ENCODE data around the gene ENTR1.
A peak's percentile ranks its signal among the peaks of the same experiment; 100 is the strongest.

ENTR1 gene

DNA sequence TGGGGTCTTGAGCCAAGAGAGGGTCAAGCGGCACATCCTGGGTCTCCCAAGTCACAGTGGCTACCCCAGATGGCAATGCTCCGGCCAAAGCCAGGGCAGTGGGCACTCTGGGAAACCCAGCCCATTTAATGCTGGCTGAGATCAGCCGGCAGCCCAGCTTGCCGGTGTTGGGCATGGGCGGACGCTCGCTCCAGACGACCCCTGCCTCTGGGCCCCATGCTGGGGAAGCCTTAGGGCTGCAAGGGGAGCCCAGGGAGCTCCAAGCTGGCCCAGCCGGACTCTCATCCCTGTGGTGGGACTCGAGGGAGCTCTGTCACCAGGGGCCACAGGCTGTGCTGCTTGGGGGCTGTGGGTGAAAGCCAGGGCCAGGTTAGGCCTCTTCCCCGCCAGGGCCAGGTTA lies 31.0 kb downstream of the ENTR1 start:
- DNase-seq (no peak), ATAC-seq (replicated peaks) (no peak)
- H3K27me3 Mint-ChIP-seq, result no peaks in the 10 kb centered on the region
- H3K9me3 Mint-ChIP-seq, result no peaks in the 10 kb centered on the region
- H3K4me3 Mint-ChIP-seq, result no peak overlapping the region
- no peak overlapping the region for H3K27ac Mint-ChIP-seq
- peaks cover 6% of the 10 kb centered on the region for H3K36me3 Mint-ChIP-seq (ENCODE audit: insufficient read depth)
- H3K4me1 Mint-ChIP-seq (ENCODE audit: low read depth in 2 of 2), result peaks cover 0 to 6% of the 10 kb centered on the region in 2 donors

DNA sequence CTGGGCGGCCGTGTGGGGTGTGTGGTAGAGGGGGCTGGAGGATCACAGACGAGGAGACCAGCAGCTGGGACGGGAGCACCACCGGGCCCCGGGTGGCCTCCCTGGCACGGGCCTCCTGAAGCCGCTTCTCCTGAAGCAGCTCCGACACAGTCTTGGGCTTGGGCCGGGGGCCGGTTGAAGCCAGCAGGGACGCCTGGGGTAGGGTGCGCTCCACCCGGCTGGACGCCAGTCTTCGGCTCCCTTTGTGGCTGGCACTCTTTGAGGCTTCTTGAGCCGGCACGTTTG lies 31.5 kb downstream of the ENTR1 start:
- peaks cover 0 to 2% of the 10 kb centered on the region in 2 donors for H3K4me1 Mint-ChIP-seq (ENCODE audit: low read depth in 2 of 2)
- H3K27ac Mint-ChIP-seq, result no peak overlapping the region
- no peak overlapping the region for H3K4me3 Mint-ChIP-seq
- no peak for DNase-seq
- peaks cover 6% of the 10 kb centered on the region for H3K36me3 Mint-ChIP-seq (ENCODE audit: insufficient read depth)
- no peaks in the 10 kb centered on the region for H3K27me3 Mint-ChIP-seq
- ATAC-seq (replicated peaks), result no peak
- no peaks in the 10 kb centered on the region for H3K9me3 Mint-ChIP-seq

DNA sequence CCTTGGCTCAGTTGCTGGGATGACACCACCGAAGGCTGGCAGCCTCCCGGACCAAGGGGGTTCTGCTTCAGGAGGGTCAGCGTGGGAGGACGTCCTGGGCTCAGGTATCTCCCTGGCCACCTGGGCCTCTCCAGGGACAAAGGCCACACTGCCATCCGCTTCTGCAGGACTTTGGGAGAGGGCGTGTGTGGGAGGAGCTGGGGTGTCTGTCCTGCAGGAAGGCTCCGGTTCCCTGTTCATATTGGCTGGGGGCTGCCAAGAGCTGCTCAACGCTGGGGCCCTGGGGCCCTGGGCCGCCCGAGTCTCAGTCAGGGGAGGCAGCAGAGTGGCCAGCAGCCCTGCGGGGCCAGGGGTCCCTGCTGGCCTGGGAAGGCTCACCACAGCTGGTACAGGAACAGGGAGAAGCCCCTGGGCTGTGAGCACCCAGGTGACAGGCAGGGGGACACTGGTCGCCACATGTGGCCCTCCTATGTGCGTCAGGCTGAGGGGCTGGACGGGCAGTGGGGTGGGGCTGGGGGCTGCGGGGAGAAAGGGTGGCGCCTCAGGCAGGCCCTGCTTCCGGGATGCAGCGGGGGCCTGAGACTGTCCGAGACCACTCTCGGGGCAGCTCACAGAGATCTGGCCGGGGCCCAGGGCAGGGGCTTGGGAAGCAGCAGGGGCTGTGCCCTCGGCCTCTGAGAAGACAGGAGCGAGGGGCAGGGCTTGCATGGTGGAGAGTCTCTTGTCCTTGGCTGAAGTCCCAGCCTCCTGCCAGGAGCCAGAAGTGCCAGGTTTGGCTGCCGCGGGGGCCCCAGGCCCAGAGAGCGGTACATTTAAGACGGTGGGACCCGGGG lies 32.0 kb downstream of the ENTR1 start:
- Mint-ChIP-seq H3K27ac (no peak overlapping the region), H3K4me3 (no peak overlapping the region), H3K9me3 (no peaks in the 10 kb centered on the region), H3K27me3 (no peaks in the 10 kb centered on the region), H3K4me1 (ENCODE audit: low read depth in 2 of 2) (no peaks in the 10 kb centered on the region), H3K36me3 (ENCODE audit: insufficient read depth) (peaks cover 3% of the 10 kb centered on the region)
- no peak for ATAC-seq (replicated peaks)
- no peak for DNase-seq

DNA sequence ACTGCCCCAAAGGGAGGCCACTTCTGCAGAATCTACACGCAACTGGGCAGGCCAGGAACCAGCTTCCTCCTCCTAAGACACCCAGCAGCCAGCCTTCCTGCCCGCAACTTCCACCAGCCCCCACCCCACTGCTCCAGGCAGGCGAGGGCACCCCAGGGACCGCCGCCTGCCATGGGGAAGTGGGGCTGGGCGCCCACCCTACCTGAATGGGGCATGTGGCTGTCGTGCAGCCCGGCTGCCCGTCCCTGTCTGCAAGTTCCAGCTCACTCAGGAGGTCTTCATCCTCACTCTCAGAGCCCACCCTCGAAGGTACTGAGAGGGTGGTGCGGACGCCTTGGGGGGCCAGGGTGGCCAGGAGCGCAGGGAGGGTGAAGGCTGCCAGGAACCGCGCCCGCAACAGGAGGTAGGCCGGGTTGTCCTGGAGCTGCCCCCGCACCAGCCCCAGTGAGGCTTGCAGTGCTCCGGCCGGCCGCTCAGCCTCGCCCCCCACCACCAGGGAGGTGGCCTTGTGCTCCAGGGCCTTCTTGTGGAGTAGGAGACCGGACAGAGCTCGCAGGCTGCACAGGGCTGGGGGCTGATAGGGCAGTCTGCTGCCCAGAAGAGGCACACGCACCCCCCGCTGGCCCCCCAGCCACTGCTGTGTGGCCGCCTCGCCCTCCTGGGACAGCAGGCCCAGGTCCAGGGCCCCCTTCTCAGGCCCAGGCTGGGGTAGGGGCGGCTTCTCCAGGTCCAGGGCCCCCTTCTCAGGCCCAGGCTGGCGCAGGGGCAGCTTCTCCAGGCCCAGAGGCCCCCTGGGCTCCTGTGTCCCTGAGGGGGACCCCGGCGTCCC lies 32.9 kb downstream of the ENTR1 start:
- H3K27me3 Mint-ChIP-seq, result no peaks in the 10 kb centered on the region
- no peaks in the 10 kb centered on the region for H3K4me1 Mint-ChIP-seq (ENCODE audit: low read depth in 2 of 2)
- H3K27ac Mint-ChIP-seq, result no peak overlapping the region
- no peak overlapping the region for H3K4me3 Mint-ChIP-seq
- no peaks in the 10 kb centered on the region for H3K9me3 Mint-ChIP-seq
- no peak for ATAC-seq (replicated peaks)
- DNase-seq, result no peak
- peaks cover 3% of the 10 kb centered on the region for H3K36me3 Mint-ChIP-seq (ENCODE audit: insufficient read depth)

DNA sequence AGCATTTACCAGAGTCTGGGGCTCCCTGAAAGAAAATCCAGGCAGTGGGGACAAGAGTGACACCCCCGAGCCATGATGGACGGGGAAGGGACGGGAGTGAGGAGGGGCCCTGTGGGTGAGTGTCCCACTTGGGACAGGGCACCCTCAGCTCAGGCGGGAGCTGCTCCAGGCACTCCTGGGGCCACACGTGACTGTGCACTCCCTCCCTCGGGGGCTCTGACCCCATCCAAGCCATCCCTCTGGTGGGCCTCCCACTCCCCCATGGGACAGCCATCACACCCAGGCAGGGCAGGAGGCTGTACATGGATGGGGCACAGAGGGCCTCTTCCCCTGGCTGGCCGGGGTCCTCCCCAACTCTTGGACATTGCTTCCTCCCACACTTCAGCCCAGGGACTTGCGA lies 34.0 kb downstream of the ENTR1 start:
- DNase-seq, result no peak
- Mint-ChIP-seq H3K4me3 (no peak overlapping the region), H3K27me3 (no peaks in the 10 kb centered on the region), H3K4me1 (ENCODE audit: low read depth in 2 of 2) (no peaks in the 10 kb centered on the region), H3K9me3 (no peaks in the 10 kb centered on the region), H3K27ac (no peak overlapping the region), H3K36me3 (ENCODE audit: insufficient read depth) (peaks cover 3% of the 10 kb centered on the region)
- no peak for ATAC-seq (replicated peaks)

DNA sequence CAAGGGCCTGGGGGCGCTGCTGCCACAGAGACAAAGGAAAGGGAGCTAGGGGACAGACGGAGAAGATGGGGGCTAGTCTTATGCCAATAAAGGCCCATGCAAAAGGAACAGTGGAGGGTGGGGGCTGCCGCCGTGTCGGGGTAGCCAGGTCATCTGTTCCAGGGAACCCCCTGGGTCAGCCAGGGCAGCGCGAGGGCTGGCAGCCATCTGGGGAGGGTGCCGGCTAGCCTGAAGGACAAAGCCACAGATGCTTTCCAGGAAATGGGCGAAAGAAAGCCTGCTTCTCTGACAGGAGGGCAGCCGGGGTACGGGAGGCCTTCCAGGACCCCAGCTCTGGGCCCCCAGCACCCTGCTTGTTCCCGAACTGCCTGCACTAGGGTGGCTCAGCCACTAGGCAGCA lies 35.3 kb downstream of the ENTR1 start:
- Mint-ChIP-seq H3K27me3 (no peaks in the 10 kb centered on the region), H3K4me1 (ENCODE audit: low read depth in 2 of 2) (no peaks in the 10 kb centered on the region), H3K4me3 (no peak overlapping the region), H3K36me3 (ENCODE audit: insufficient read depth) (no peaks in the 10 kb centered on the region), H3K27ac (peak overlapping the region; percentile 6 to 62), H3K9me3 (no peaks in the 10 kb centered on the region)
- no peak for DNase-seq
- ATAC-seq (replicated peaks), result no peak

DNA sequence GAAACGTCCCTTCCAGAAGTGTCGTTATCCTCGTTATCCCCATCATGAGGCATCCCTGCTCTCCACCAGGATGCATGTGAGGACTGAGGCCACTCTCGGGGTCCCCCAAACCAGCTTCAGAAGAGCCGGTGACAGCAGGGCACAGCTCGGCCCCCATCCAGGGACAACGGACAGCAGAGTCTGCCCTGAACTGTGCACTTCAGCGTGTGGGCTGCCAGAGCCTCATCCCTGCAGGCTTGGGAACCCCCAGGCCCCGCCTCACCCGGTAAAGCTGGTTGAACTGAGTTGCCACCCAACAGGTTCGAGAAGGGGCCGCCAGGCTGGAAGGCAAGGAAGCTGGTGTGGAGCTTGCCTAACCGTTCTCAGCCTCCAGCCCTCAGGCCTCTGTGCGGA lies 36.2 kb downstream of the ENTR1 start:
- ATAC-seq (replicated peaks) (no peak), DNase-seq (no peak)
- Mint-ChIP-seq H3K27me3 (no peaks in the 10 kb centered on the region), H3K4me3 (no peak overlapping the region), H3K27ac (no peak overlapping the region), H3K36me3 (ENCODE audit: insufficient read depth) (no peaks in the 10 kb centered on the region), H3K4me1 (ENCODE audit: low read depth in 2 of 2) (no peaks in the 10 kb centered on the region), H3K9me3 (no peaks in the 10 kb centered on the region)

DNA sequence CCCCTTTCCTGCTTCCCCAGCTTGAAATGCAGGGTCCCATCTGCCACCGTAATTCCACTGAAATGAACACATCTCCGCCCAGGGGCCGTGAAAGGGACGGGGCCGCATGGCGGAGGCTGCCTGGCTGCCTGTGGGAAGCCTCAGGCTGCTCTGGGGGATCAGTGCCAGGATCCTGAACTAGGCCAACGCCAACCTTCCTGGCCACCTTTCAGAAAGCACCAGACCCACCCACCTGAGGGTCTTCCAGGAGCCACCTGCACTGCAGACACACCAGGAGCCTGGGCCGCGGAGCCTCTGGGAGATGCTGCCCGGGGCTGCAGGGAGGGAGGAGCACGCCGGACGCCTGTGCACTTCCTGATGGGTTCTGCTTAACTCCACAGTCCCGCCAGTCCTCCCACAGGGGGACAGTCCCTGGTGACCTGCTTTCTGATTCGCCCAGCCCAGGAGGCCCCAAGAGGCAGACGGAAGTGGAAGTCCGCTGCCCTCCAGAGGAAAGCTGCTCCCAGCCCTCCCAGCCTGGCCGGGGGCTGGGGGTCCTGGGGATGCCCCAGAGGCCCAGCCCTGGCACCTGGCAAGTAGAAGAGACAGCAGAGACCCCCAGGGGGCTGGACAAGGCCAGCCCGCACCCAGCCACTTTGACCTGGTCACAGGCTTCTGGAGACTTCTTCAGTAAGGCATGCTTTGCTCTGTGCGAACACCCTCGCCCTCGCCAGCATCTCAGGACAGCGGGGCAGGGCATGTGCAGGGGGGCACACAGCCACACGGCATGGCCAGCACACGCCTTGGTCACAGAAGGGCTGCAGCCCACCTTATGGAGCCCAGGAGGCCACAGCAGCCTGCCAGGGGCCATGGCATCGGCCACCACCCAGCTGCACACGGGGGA lies 36.9 kb downstream of the ENTR1 start, which contains the start of gene CARD9:
Gene CARD9 (minus strand): TSS at position 370 of the 883 bp plus-strand sequence. CDS start 1,591 bp downstream, outside the sequence.
- H3K9me3 Mint-ChIP-seq, result no peaks in the 10 kb centered on the region
- H3K27me3 Mint-ChIP-seq, result no peaks in the 10 kb centered on the region
- peak within 1 kb of the TSS in 1 of 2 donors; percentile 44 for H3K27ac Mint-ChIP-seq
- peak within 1 kb of the TSS in 1 of 2 donors; percentile 55 for H3K4me3 Mint-ChIP-seq
- H3K36me3 Mint-ChIP-seq (ENCODE audit: insufficient read depth), result no peaks in the 10 kb centered on the region
- H3K4me1 Mint-ChIP-seq (ENCODE audit: low read depth in 2 of 2), result no peaks in the 10 kb centered on the region
- peak; percentile 22 for ATAC-seq (replicated peaks)
- no peak for DNase-seq

DNA sequence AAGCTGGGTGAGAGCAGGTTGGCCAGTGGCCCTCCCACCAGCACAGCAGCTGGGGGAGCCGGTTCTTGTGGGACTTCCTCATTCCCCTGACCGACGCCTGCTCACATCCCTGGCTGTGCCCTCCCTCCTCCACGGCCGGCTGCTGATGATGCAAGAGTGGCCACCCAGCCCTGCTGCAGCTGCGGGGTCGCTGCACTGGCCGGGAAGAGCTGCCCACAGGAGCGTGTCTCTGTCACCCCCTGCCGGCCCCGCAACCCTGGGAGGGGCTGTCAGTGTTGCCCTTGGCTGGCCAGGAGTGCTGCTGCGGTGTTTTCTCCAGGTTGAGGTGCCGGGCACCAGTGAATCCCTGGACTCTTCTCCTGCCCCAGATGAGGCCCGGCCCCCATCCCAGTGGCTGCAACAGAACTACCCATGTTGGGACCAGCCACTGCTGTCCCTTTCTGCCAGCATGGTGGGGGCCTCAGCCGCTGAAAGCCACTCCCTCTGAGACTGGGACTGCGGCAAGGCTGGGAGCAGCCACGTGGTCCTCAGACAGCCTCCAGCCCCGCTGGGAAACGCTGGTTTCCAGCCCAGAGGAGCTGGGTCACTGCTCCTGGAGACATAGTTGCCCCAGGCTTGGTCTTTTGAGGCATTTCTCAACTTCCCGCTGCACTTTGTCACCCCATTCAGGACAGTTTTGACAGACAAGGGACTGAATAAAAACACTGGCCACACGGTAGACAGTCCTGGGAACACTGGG lies 37.7 kb downstream of the ENTR1 start:
- no peaks in the 10 kb centered on the region for H3K9me3 Mint-ChIP-seq
- DNase-seq (no peak), ATAC-seq (replicated peaks) (no peak)
- no peaks in the 10 kb centered on the region for H3K4me1 Mint-ChIP-seq (ENCODE audit: low read depth in 2 of 2)
- no peaks in the 10 kb centered on the region for H3K36me3 Mint-ChIP-seq (ENCODE audit: insufficient read depth)
- peak overlapping the region in 1 of 2 donors; percentile 55 for H3K4me3 Mint-ChIP-seq
- no peaks in the 10 kb centered on the region for H3K27me3 Mint-ChIP-seq
- H3K27ac Mint-ChIP-seq, result peak overlapping the region in 1 of 2 donors; percentile 44

DNA sequence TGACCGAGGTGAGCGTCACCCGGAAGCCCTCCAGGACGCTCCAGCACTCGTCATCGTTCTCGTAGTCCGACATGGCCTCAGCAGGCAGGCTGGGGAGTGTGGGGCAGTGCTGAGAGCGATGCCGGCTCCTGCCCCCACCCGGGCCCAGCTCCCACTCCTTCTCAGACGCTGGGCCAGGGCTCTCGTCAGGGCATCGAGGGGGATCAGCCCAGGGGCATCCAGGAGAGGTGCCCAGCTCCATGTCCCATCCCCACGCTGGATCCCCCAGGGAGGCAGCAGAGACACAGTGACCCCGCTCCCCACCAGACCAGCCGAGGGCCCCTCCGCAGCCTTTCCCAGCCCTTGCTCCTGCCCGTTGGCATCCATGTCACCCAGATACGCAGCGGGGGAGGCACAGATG lies 38.4 kb downstream of the ENTR1 start:
- H3K4me3 Mint-ChIP-seq, result no peak overlapping the region
- H3K27me3 Mint-ChIP-seq, result no peaks in the 10 kb centered on the region
- no peak overlapping the region for H3K27ac Mint-ChIP-seq
- ATAC-seq (replicated peaks), result no peak
- no peaks in the 10 kb centered on the region for H3K9me3 Mint-ChIP-seq
- no peaks in the 10 kb centered on the region for H3K36me3 Mint-ChIP-seq (ENCODE audit: insufficient read depth)
- no peaks in the 10 kb centered on the region for H3K4me1 Mint-ChIP-seq (ENCODE audit: low read depth in 2 of 2)
- DNase-seq, result no peak

DNA sequence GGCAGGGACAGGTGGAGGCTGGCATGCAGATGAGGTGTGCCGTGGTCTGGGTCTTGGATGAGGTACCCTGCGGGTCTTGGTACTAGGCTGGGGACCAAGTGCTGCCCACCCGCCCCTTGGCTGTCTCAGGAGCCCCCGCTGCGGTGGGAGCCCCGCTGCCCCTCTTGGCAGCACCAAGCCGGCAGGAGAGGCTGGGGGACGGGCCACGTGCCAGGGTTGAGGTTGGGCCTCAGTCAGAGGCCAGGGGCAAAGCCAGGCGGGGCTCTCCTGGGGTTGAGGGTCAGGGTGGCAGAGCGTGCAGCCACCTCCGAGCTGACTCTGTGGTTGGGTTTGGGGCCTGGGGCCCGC lies 38.9 kb downstream of the ENTR1 start:
- Mint-ChIP-seq H3K4me3 (no peak overlapping the region), H3K27me3 (no peaks in the 10 kb centered on the region), H3K9me3 (no peaks in the 10 kb centered on the region), H3K36me3 (ENCODE audit: insufficient read depth) (no peaks in the 10 kb centered on the region), H3K27ac (no peak overlapping the region), H3K4me1 (ENCODE audit: low read depth in 2 of 2) (no peaks in the 10 kb centered on the region)
- ATAC-seq (replicated peaks) (no peak), DNase-seq (no peak)

DNA sequence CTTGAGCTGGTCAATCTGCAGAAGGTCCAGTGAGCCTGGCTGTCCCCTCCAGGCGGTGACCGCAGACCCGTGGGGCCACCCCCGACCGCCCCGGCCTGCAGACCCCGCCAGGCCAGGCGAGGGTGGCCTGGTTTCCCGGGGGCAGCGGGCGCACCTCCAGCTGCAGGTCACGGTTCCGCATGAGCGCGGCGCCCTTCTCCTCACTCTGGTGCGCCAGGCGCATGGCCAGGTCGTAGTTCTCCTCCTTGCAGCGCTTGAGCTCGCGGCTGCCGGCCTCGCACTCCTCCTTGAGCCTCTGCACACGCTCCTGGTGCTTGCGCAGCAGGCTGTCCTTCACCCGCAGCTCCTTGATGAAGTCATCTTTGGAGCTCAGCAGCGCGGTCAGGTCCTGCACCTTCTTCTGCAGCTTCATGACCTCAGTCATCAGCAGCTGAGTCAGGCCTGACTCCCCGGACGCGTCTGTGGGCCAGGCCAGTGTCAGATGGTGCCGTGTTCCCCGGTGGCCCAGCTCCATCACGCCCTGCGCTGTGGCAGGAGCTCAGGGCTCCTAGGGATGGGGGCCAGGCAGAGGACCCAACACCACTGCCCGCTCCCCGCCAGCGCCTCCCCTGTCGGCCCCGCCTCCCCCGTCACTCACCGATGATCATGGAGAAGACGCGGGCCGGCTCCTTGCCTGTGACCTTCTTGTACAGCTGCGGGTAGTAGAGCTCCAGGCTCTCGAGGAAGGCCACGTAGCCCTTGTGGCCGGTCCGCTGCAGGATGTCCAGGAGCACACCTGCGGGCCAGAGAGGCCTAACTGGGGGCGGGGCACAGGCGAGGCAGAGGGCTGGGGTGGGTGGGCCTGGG lies 39.5 kb downstream of the ENTR1 start:
- no peak for DNase-seq
- Mint-ChIP-seq H3K4me1 (ENCODE audit: low read depth in 2 of 2) (no peaks in the 10 kb centered on the region), H3K27ac (no peak overlapping the region), H3K36me3 (ENCODE audit: insufficient read depth) (no peaks in the 10 kb centered on the region), H3K27me3 (no peaks in the 10 kb centered on the region), H3K4me3 (no peak overlapping the region), H3K9me3 (no peaks in the 10 kb centered on the region)
- no peak for ATAC-seq (replicated peaks)

All from effector memory CD8-positive, alpha-beta T cell (primary cell).